Uterus (tissue), 2 donors: Measurements from ENCODE around the gene ADIPOR2.

Experiments
- POLR2A ChIP-seq, 2 donors: fragments of 450-650 bp; IDR thresholded peaks; one replicate each; pipeline ENCODE4 v1.6.1; 2016; ENCODE audit warnings: antibody characterized with exemption in 2 of 2, mild to moderate bottlenecking in 1 of 2, moderate library complexity in 1 of 2
- TF ChIP-seq, protein P1 (sequence below), 4 experiments: fragments of 200-600 bp in 2 of 4; fragments of 450-650 bp in 2 of 4; sonication (generic) in 2 of 4; IDR thresholded peaks; one replicate each; pipeline ENCODE4 v1.5.1; 2016 to 2019; ENCODE audit warnings: antibody characterized with exemption in 4 of 4, mild to moderate bottlenecking in 2 of 4, moderate library complexity in 1 of 4

DNA sequence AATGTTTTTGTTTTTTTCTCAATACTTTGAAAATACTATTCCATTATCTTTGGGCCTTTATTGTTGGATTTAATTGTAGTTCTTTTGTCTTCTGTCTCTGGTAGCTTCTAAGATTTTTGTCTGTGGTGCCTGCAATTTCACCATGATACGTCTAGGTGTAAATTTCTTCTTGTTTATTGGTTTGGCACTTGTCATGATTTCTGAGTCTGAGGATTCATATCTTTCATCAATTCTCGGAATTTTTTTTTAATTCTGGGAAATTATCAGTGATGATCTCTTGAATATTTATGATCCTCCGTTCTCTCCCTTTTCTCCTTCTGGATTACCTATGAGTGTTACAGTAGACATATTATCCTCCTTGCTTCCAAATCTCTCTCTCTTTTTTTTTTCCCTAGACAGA is 14.8 kb upstream of the ADIPOR2 start:
- TF ChIP-seq, protein P1, sequence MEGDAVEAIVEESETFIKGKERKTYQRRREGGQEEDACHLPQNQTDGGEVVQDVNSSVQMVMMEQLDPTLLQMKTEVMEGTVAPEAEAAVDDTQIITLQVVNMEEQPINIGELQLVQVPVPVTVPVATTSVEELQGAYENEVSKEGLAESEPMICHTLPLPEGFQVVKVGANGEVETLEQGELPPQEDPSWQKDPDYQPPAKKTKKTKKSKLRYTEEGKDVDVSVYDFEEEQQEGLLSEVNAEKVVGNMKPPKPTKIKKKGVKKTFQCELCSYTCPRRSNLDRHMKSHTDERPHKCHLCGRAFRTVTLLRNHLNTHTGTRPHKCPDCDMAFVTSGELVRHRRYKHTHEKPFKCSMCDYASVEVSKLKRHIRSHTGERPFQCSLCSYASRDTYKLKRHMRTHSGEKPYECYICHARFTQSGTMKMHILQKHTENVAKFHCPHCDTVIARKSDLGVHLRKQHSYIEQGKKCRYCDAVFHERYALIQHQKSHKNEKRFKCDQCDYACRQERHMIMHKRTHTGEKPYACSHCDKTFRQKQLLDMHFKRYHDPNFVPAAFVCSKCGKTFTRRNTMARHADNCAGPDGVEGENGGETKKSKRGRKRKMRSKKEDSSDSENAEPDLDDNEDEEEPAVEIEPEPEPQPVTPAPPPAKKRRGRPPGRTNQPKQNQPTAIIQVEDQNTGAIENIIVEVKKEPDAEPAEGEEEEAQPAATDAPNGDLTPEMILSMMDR (IDR thresholded peaks at IDR 0.05): no peak
- TF ChIP-seq POLR2A (IDR thresholded peaks at IDR 0.05): no peak
